Measurements from ENCODE around the gene ZNF609. TPM values are rescaled to one million over a fixed set of nuclear protein-coding genes. Genes with fewer than 3 reads are reported as not detected.
A peak's percentile ranks its signal among the peaks of the same experiment; 100 is the strongest.
"Not testable (repeated sequence)": the region's sequence is repeated elsewhere in the genome, so short reads cannot be mapped to it uniquely, and the experiment has no call there.

ZNF609 gene
- total RNA-seq, 1 donor = 41.5 TPM

- peak in 1 of 3 donors; percentile 66 for DNase-seq (ENCODE audit: low read depth in 2 of 3, low spot score in 2 of 3)
Observed at GRCh38 chr15:64639744-64640143, 179.4 kb downstream of the ZNF609 start.

- DNase-seq (ENCODE audit: low read depth in 2 of 3, low spot score in 2 of 3) = no peak
Observed at GRCh38 chr15:64640146-64640871, 179.9 kb downstream of the ZNF609 start.

GRCh38 chr15:64642875-64643274, 182.5 kb downstream of the ZNF609 start:
- no peak for DNase-seq (ENCODE audit: low read depth in 2 of 3, low spot score in 2 of 3)

GRCh38 chr15:64643685-64644084, 183.3 kb downstream of the ZNF609 start:
- no peak for DNase-seq (ENCODE audit: low read depth in 2 of 3, low spot score in 2 of 3)

- not testable (repeated sequence) for DNase-seq (ENCODE audit: low read depth in 2 of 3, low spot score in 2 of 3)
Observed at GRCh38 chr15:64644811-64645210, 184.4 kb downstream of the ZNF609 start.

GRCh38 chr15:64645995-64646394, 185.6 kb downstream of the ZNF609 start:
- no peak for DNase-seq (ENCODE audit: low read depth in 2 of 3, low spot score in 2 of 3)

GRCh38 chr15:64647367-64647766, 187.0 kb downstream of the ZNF609 start:
- DNase-seq (ENCODE audit: low read depth in 2 of 3, low spot score in 2 of 3) = no peak

- no peak for DNase-seq (ENCODE audit: low read depth in 2 of 3, low spot score in 2 of 3)
Observed at GRCh38 chr15:64650552-64650951, 190.2 kb downstream of the ZNF609 start.

- DNase-seq (ENCODE audit: low read depth in 2 of 3, low spot score in 2 of 3) = peak in 1 of 3 donors; percentile 11
Observed at GRCh38 chr15:64651601-64652191, 191.3 kb downstream of the ZNF609 start.

GRCh38 chr15:64653757-64654156, 193.4 kb downstream of the ZNF609 start:
- DNase-seq (ENCODE audit: low read depth in 2 of 3, low spot score in 2 of 3) = peak in 2 of 3 donors; percentile 43 to 63

GRCh38 chr15:64656508-64656907, 196.1 kb downstream of the ZNF609 start:
- no peak for DNase-seq (ENCODE audit: low read depth in 2 of 3, low spot score in 2 of 3)

- no peak for DNase-seq (ENCODE audit: low read depth in 2 of 3, low spot score in 2 of 3)
Observed at GRCh38 chr15:64665179-64665578, 204.8 kb downstream of the ZNF609 start.

GRCh38 chr15:64667736-64668161, 207.4 kb downstream of the ZNF609 start:
- DNase-seq (ENCODE audit: low read depth in 2 of 3, low spot score in 2 of 3) = no peak

GRCh38 chr15:64673866-64674265, 213.5 kb downstream of the ZNF609 start:
- DNase-seq (ENCODE audit: low read depth in 2 of 3, low spot score in 2 of 3) = no peak

GRCh38 chr15:64678126-64678819, 217.9 kb downstream of the ZNF609 start:
- no peak for DNase-seq (ENCODE audit: low read depth in 2 of 3, low spot score in 2 of 3)

- no peak for DNase-seq (ENCODE audit: low read depth in 2 of 3, low spot score in 2 of 3)
Observed at GRCh38 chr15:64680097-64680496, 219.7 kb downstream of the ZNF609 start.

- DNase-seq (ENCODE audit: low read depth in 2 of 3, low spot score in 2 of 3) = peak in 2 of 3 donors; percentile 54 to 58
Observed at GRCh38 chr15:64681424-64682024, 221.1 kb downstream of the ZNF609 start.

- DNase-seq (ENCODE audit: low read depth in 2 of 3, low spot score in 2 of 3) = no peak
Observed at GRCh38 chr15:64682255-64682654, 221.9 kb downstream of the ZNF609 start.

GRCh38 chr15:64683378-64683777, 223.0 kb downstream of the ZNF609 start:
- DNase-seq (ENCODE audit: low read depth in 2 of 3, low spot score in 2 of 3) = no peak

GRCh38 chr15:64685230-64685888, 225.0 kb downstream of the ZNF609 start:
- no peak for DNase-seq (ENCODE audit: low read depth in 2 of 3, low spot score in 2 of 3)
